Measurements from ENCODE around the gene RNF212B. TPM values are rescaled to one million over a fixed set of nuclear protein-coding genes. Genes with fewer than 3 reads are reported as not detected.
"Not testable (repeated sequence)": the region's sequence is repeated elsewhere in the genome, so short reads cannot be mapped to it uniquely, and the experiment has no call there.

Gene RNF212B
- total RNA-seq, 1 experiment from 2014 or later, result not detected

DNA sequence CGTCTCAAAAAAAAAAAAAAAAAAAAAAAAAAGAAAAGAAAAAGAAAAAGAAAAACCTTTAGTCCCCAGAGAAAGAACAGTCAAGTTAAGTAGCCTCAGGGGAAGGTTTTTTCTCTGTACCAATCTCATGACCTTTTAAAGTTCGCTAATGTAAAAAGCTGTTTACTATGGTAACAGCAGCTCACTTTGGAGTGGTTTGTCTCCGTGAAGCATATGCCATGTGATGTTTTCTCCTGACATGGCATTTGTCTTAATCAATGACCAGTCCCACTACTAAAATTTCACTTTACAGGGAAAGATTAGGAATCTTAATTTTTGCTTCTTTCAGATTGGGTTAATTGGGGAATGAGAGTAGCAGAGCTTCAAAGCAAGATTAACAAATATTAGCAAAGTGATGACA is 4.3 kb downstream of the RNF212B start:
- no peak for DNase-seq (ENCODE audit: low spot score)

DNA sequence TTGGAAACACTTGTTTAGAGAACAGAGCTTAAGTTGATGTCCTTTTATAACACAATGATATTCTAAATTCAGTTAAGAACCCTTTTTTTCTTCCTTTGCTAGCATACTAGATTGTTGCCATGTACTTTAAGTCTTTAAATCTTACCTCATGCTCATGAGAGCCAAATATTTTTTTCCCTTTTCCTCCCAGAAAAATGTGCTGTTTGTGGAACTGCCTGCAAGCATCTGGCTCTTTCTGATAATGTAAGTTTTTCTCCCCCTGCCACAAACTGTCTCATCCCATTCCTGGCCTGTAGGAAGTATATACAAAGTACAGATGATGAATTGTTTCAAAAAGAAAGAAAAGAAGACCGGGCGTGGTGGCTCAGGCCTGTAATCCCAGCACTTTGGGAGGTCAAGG is 5.3 kb downstream of the RNF212B start:
- no peak for DNase-seq (ENCODE audit: low spot score)

DNA sequence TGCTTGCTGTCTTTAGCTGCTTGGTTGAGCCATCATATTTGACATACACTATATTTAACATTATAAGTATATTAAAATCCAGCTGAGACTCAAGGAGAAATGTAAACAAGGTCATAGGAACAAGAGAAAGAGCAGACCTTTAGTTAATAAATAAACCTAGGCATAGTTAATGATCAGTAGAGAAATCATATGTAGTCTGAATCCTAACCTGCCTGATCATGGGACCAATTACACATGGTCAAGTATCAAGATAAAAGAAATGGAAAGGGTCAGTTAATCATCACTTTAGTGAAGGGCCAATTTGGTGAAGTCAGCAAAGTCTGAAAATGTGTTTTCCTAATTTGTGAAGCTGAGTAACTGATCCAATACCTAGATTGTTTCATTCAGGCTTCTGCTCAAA is 7.5 kb downstream of the RNF212B start:
- peak; percentile 5 for DNase-seq (ENCODE audit: low spot score)

DNA sequence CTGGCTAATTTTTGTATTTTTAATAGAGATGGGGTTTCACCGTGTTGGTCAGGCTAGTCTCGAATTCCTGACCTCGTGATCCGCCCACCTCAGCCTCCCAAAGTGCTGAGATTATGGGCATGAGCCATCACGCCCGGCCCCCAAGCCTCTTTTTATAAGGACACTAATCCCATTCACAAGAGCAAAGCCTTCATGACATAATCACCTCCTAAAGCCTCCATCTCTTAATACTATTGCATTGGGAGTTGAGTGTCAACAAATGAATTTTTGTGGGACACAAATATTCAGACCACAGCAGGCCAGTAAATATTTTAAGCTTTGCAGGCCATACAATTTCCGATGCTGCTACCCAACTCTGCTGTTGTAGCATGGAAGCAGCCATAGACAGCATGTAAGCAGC is 10.9 kb downstream of the RNF212B start:
- DNase-seq (ENCODE audit: low spot score), result no peak

DNA sequence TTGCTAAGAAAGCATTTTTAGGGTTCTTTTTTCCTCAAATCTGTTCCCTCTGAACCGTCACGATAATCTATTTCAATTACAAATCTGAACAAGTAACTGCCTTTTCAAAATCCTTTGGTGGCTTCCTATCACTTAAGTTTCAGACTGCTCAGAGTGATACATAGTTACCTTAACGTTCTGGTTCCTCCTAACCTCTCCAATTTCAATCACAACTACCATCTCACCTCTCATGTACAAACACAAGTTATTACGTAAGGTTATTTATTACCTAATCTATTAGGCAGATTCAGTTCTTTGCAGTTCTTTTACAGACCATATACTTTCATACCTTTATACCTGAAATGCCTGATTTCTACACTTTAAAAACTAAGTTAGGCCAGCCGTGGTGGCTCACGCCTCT is 12.1 kb downstream of the RNF212B start:
- DNase-seq (ENCODE audit: low spot score), result no peak

DNA sequence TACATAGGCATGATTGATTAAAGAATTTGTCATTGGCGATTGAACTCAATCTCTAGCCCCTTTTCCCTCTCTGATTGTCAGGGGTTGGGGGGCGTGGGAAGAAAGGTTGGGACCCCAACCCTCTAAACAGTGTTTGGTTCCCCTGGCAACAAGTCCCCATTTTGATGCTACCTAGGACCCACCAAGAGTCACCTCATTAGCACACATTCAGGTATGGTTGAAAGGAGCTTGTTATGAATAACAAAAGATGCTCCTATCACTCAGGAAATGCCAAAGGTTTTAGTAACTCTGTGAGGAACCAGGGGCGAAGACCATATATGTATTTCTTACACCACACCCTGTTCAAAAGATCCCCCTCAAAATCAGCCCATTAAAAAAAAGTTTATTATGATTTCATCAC is 14.3 kb downstream of the RNF212B start:
- DNase-seq (ENCODE audit: low spot score), result no peak

DNA sequence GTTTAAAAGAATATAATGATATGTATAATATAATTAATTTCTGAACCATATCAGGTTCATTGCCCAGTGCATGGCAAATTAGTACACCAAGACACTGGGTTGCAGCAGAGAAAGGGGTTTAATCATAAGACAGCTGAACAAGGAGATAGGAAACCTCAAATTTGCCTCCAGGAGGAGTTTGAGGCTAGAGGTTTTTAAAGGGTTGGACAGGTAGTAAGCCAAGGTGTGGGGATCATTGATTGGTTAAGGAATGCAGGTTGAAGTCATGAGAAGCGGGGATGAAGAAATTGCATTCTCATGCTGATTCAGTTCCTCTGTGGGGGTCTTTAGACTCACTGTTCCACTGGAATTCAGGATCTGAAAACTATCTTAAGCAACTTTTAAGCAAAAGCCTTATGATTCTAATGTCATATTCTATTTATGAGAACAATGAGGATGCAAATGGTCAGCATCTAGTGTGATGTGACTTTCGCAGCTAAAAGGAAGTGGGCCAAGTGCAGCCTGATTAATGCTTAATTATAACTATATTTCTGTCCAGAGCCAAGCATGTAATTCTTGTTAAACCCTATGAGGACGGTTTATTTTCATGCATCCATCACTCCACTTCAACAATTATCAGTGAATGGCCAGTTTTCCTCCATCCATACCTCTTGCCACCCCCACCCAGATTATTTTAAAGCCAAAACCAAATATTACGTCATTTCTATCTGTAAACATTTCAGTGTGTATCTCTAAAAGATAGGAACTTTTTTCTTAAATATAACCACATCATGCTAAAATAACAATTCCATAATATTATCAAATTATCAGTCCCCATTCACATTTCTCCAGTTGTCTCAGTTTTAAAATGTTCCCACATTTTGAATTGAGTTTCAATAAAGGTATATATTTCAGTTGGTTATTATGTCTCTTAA is 14.9 kb downstream of the RNF212B start:
- DNase-seq (ENCODE audit: low spot score), result no peak

DNA sequence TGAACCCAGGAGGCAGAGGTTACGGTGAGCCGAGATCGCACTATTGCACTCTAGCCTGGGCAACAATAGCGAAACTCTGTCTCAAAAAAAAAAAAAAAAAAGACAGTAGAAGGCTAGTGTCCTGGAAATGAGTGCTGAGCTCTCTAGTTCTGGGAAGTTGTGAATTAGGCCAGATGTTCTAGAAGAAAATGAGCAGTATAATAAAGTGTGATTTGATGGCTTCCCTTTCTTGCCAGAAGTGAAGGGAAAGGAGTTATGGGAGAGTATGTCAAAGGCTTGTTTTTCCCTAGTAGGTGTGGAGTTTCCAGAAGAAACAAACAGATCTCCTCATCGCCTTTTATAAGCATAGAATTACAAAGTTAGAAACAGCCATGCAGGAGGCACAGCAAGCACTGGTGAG is 20.5 kb downstream of the RNF212B start:
- DNase-seq (ENCODE audit: low spot score), result no peak

DNA sequence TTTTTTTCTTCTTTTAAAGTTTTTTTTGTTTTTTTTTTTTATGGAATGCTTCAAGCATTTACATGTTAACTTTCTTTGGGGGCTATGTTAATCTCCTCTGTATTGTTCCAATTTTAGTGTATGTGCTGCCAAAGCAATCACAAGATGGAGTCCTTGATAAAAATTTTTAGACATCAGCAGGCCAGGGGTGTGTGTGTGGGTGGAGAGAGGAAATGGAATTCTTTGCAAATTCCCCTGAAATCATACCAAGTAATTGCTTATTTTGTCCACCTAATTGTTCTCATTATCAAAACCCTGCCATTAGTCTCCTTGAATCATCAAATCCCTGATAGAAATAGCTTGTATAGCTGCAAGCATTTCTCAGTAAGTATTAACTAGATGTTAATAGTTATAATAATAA is 21.7 kb downstream of the RNF212B start:
- no peak for DNase-seq (ENCODE audit: low spot score)

DNA sequence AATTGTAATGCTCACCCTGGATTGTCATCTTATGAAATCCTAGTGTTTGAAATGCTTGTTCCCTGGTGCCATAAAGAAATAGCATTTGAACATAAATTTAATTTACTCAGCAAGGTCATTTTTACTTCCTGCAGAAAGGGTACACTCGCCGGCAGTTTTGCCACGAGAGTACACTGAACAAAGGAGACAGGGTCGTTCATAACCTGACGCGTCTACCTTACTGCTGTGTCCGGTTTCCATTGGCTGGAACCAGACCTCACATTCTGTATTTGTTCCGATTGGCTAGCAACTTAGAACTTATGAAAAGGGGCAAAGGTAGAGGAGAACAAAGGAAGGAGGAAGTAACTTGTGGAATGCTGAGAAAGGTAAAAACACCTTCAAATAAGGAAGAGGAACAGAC is 23.1 kb downstream of the RNF212B start:
- not testable (repeated sequence) for DNase-seq (ENCODE audit: low spot score)

DNA sequence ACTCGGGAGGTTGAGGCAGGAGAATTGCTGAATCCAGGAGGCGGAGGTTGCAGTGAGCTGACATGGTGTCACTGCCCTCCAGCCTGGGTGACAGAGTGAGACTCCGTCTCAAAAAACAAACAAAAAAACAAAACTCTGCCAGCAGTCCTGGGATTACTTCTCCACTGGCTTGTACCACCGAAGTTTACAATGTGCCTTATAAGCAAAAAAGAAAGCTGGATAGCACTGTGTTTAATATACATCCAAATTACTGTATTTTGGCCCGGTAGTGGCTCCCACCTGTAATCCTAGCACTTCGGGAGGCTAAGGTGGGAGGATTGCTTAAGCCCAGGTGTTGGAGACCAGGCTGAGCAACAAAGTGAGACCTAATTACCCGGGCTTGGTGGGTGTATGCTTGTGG is 31.5 kb downstream of the RNF212B start:
- no peak for DNase-seq (ENCODE audit: low spot score)

DNA sequence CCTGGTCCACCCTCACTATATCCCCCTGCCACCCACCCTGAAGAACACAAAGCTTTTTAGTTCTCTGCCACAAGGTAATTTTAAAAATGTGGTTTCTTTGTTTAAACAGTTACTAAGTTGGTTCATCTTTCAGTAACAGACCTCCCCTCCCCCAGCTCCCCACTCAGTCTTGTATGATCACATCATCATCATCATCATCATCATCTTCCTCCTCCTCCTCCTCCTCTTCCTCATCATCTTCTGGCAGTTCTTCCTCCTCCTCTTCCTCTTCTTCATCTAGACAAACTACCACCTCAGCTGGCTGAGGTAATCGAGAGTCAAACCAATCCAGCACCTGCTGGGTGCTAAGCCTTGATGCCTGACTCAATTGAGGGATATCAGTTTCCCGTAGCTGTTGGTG is 37.7 kb downstream of the RNF212B start:
- no peak for DNase-seq (ENCODE audit: low spot score)

DNA sequence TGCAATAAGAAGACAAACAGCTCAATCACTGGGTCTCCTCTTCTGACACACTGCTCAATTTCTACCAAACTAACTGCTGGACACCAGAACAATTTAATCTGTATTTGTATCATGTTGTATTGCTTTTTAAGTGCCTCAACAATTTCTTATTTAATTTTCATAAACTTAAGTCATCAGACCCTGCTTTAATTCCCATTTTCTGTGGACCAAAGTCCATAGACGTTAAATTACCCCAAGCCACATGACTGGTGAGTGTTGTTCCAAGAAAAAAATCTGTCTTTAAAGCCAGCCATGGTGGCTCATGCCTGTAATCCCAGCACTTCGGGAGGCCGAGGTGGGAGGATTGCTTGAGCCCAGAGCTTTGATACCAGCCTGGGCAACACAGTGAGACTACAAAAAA is 39.5 kb downstream of the RNF212B start:
- no peak for DNase-seq (ENCODE audit: low spot score)

DNA sequence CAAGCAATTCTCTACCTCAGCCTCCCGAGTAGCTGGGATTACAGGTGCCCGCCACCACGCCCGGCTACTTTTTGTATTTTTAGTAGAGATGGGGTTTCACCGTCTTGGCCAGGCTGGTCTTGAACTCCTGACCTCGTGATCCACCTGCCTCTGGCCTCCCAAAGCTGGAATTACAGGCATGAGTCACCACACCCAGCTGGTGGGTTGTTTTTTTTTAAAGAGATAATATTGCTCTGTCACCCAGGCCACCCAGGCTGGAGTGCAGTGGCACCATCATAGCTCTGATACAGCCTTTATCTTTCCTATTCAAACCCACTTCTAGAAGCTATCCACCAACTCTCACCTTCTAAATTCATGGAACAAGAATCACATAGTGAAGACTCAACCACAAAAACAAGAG is 40.2 kb downstream of the RNF212B start:
- not testable (repeated sequence) for DNase-seq (ENCODE audit: low spot score)

DNA sequence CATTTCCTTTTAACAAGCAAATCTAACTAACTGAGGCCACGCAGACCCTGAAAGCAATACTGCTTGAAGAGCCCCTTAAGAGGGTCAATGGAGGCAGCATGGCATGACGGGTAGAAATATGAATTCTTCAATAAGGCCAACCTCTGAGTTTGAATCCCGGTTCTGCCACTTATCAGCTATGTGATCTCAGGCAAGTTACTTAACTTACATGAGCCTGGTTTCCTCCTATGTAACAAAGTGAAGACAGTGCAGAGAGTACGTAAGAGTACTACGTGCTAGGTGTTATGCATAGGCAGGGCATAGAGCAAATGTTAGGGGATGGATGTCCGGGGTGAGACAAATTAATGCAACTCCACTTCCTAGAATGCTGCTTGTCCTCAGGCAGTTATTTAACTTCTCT is 43.5 kb downstream of the RNF212B start:
- DNase-seq (ENCODE audit: low spot score), result no peak

DNA sequence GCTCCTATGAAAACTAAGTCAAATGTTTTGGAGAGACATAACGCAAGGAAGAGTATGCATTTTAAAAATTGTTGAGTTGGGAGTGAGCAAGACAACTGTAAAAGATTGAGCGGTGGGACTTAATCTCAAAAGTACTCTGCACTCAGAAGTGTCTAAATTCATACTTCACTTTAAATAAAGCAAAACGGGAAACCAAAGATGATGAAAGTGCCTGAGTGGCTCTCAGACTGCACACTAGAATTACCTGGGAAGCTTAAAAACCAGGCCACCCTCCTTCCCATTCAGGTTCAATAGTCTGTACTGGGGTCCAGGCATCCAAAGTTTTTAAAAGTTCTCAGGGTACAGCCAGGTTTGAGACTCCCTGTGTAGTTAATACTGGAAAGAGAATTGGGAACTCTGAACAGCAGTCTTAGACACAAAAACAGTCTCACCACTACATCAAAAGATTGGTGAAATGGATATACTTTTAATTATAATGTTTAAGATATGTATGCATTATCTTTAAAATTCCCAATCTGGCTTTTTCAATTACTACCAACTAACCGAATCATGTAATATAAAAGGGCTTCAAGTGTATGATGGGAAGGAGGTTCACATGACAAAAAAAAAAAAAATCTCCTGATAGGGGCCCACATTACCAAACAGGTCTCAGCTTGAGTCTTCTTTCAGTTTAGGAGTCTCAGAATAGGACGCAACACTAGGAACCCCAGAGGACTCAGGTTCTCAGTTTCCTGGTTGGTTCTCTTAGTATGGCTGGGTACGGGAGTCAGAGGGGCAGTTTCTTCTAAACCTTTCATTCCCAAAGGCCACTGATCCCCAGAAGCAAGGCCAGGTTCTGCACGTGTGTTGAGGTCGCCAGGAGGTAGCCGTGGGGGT is 47.2 kb downstream of the RNF212B start:
- peak; percentile 15 for DNase-seq (ENCODE audit: low spot score)

DNA sequence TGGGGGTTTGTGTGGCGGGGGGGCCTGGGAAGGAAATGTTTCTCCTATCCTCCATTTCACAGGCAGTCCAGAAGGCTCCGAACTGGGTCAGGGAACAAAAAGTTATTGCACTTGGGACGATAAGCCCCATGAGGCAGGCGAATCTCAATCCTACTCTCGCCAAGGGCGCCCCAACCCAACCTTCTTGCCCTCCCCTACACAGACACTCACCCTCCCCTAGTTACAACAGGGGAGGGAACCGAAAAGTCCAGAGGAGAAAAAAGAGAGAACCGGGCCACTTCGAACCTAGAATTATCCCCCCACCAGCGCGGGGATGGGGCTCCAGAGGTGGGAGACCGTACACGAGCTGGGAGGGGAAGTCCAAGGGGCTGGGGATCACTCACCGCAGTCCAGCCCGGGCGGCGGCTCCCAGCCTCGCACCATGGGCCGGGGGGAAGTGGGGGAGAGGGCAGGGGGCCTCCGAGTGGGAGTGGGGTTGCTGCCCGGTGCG is 47.8 kb downstream of the RNF212B start:
- DNase-seq (ENCODE audit: low spot score), result no peak

DNA sequence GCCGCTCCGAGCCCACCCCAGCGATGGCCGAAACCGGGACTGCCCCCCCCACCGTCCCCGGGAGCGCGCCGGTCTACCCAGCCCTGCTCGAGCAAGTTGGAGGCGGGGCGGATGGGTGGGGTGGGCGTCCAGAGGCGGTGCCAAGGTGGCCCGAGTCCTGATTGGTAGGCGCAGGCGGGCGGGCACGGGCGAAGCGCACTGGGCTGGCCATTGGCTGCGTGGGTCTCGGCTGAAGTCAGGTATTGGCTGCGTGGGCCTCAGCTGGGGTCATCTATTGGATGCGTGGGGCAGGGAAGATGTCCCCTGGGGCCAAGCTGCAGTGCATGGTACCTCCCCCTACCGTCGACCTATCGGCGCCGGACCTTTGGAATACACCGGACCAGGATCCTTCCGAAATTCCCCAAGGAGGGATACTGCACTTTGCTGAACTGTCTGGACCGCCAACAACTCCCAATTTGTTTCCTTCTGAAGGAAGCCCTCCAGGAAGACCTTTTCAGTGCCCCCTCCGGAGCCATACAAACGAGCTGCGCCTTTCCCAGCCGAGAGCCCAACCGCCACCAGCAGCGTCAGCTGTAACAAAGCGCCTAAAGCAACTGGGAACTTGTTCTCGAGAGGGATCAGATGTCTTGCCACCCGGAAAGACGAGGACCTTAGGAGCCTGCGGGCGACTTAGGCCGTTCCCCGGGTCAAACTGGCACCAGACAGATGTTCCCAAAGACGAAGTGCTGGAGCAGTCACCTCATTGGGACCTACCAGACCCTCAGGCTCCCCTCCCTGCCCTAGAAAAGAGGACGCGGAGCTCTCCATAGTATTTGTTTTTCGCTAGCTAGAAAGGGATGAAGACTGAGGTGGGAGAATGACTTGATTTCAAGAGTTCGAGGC is 48.5 kb downstream of the RNF212B start, which contains the start of gene HOMEZ:
Gene HOMEZ, minus strand, starts transcription at position 113 of the 882 bp plus-strand sequence. CDS start 180 bp downstream, outside the sequence.
- DNase-seq (ENCODE audit: low spot score), result peak; percentile 92

DNA sequence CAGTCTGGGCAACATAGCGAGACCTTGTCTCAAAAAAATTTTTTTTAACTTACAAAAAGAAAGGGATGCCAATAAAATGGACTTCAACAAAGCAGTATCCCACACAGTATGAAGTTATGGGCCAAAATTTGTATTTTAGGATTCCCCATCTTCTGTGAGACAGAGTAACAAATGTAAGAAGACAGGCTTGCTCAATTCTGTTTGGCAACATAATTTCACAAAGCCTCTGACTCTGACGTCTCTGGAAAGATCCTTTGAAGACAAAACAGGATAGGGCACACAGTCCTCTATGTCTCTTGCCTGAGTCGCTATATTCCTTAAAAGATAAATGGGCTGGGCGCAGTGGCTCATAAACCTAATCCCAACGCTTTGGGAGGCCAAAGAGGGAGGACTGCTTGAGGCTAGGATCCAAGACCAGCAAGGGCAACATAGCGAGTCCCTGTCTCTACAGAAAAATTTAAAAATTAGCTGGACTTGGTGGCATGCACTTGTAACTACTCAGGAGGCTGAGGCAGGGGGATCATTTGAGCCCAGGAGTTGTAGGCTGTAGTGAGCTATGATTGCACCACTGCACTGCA is 49.3 kb downstream of the RNF212B start:
- DNase-seq (ENCODE audit: low spot score), result no peak

DNA sequence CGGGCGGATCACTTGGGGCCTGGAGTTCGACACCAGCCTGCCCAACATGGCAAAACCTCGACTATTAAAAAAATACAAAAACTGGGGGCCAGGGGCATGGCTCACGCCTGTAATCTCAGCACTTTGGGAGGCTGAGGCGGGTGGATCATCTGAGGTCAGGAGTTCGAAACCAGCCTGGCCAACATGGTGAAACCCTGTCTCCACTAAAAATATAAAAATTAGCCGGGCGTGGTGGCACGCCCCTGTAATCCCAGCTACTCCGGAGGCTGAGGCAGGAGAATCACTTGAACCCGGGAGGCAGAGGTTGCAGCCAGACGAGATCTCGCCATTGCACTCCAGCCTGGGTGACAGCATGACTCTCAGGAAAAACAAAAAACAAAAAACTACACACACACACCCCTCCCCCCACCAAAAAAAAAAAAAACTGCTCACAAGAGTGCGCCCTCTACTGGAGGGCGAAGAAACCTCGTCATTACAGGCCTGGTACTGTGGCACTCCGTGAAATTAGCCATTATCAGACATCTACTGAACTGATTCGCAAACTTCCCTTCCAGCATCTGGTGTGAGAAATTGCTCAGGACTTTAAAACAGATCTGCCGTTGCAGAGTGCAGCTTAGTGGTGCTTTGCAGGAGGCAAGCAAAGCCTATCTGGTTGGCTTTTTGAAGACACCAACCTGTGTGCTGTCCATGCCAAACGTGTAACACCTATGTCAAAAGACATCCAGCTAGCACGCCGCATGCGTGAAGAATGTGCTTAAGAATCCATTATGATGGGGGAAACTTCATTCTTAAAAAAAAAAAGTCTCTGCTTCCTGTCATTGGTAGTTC is 57.2 kb downstream of the RNF212B start:
- peak; percentile 49 for DNase-seq (ENCODE audit: low spot score)
